ENCODE data around the gene MTMR3.
"Not testable (repeated sequence)": the region's sequence is repeated elsewhere in the genome, so short reads cannot be mapped to it uniquely, and the experiment has no call there.

The MTMR3 gene

DNA sequence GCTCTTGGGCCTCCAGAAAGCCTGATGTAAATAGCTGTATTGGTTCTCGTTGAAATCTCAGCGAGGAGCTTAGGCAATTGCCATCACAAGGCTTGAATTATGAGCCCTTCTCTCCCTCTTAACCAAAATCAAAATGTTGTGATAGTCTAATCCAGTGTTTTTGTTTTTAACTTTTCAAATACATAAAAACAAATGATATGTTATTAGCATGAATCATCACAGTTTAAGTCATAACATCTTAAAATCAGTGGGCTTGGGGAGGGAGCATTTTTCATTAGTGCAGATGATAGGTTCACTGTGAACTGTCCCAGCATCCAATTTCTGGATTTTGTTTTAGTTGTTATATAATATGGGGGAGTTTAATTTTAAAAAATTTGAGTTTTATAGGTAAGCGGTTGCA, 148.4 kb downstream of the MTMR3 start:
- no peak for DNase-seq

DNA sequence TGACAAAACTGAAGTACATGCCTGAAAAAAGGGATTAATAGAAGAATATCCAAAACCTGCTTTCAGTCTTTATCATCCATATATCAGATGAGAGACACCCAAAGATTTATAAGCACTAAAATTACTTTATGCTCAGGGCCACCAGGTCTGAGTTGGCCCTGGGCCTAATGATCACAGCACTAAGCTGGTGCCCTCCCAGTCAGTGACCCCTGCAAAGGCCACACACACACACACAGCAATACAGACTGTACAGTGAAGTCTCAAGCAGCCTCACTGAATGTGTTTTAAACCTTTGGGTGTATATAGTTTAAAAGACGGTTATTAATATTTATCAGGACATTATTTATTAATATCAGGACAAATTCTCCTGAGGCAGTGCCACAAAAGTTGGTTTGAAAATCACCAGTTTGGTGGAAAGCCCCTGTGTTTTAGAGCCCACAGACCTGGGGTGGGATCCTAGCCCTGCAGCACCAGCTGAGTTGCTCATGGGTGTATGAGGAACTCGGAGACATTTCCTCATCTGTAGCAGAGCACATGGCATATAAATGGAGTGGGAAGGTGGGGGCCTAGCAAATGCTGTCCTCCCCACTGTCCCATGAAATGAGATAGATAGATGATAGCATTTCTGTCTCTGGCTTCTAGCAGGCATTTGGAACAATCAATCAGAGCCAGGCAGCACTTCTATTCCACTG, 148.9 kb downstream of the MTMR3 start:
- no peak for DNase-seq

DNA sequence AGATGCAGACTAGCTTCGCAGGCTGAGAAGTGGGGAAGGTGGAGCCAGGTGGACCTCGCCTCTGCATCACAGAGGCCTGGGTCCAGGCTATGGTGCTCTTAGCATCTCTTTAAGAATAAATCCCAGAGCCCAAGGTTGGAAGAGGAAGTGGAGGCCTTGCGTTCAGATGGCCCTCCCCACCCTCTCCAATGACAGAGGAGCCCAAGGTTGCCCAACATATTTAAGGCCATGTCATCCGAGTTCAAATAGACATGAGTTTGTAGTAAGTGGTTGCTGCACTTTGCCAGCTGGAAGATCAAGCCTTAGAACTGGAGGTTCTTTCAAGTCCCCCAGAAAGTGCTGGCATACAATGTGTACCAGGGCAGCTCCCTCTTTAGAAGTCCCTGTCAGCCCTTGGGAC, 150.2 kb downstream of the MTMR3 start:
- DNase-seq = no peak

DNA sequence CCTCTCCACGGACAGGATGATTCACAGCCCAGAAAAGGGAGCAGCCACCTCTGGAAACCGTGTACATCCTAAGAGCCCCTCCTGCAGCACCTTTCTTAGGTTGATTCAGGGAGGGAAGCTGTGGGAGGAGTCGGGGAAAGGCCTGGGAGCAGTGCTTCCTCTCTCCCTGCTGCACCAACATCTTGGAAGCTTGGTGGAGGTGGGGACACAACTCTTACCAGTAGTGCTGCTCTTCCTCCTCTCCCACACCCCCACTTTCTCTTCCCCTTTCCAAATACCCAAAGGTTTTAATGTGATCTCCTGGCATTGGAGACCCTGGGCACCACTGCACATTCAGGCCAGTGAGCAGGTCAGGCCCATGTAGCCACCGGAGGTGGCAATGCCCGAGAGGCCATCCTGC, 150.9 kb downstream of the MTMR3 start:
- no peak for DNase-seq

GRCh38 chr22:30036656-30037055, 153.7 kb downstream of the MTMR3 start:
- no peak for DNase-seq

- peak; percentile 19 for DNase-seq
Measured at GRCh38 chr22:30038219-30038618, 155.2 kb downstream of the MTMR3 start.

- DNase-seq = no peak
Measured at GRCh38 chr22:30040499-30041260, 157.7 kb downstream of the MTMR3 start.

DNA sequence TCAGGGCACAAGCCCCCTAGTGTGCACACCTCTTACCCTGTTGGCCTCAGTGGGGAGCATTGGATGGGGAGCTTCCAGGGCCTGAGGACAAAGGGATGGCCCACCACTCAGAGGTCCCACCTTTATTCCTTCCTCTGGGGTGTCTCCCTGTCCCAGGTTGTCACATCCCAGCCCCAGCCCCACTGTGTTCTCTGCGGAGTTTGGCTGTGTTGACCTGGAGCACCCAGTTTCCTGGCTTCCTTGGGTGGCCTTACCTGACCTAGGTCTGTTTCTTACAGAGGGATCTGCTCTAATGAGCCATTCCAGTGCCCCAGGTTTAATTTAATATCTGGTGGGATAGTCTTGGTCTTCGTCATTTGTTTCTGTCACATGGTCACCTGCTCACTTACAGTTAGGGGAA, 158.5 kb downstream of the MTMR3 start:
- DNase-seq = no peak

DNA sequence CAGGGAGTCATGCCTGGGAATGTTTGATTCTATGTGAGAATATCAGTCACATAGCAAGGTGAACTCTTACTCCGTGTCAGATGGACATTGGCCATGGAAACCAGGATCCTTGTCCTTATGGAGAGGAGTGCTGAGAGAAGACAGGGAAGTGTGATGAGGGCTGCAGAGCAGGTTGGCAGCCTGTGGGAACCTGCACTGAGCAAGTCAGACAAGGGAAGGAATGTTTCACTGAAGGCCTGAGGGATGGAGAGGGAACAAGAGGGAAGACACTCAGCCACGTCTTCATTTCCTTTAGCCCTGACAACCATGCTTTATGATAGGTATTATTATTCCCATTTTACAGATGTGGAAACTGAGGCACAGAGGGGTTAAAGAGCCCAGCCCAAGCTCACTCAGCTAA, 158.9 kb downstream of the MTMR3 start:
- no peak for DNase-seq

- no peak for DNase-seq
Measured at GRCh38 chr22:30043161-30043560, 160.2 kb downstream of the MTMR3 start.

GRCh38 chr22:30044369-30044768, 161.4 kb downstream of the MTMR3 start:
- peak; percentile 34 for DNase-seq

DNA sequence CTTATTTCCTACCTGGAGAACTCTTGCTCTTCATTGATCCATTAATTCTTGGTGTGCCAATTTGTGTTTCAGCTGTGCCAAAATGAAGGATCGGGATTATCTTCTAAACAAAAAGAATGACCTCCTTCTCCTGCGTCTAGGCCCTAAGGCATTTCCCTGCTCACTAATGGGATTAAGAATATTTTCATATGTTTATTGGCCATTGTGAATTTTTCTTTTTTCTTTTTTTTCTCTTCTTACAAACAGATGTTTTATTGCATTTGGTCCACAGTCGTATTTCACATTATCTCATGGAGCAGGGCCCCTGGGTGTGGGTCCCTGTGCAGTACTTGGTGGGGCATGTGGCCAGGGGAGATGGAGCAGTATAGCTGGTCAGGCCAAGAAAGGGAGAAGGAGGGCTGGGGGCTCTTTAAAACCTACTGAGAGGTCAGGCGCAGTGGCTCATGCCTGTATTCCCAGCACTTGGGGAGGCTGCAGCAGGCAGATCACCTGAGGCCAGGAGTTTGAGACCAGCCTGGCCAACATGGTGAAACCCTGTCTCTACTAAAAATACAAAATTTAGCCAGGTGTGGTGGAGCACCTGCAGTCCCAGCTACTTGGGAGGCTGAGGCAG, 162.0 kb downstream of the MTMR3 start:
- DNase-seq = no peak

GRCh38 chr22:30045494-30045887, 162.5 kb downstream of the MTMR3 start:
- DNase-seq = no peak

DNA sequence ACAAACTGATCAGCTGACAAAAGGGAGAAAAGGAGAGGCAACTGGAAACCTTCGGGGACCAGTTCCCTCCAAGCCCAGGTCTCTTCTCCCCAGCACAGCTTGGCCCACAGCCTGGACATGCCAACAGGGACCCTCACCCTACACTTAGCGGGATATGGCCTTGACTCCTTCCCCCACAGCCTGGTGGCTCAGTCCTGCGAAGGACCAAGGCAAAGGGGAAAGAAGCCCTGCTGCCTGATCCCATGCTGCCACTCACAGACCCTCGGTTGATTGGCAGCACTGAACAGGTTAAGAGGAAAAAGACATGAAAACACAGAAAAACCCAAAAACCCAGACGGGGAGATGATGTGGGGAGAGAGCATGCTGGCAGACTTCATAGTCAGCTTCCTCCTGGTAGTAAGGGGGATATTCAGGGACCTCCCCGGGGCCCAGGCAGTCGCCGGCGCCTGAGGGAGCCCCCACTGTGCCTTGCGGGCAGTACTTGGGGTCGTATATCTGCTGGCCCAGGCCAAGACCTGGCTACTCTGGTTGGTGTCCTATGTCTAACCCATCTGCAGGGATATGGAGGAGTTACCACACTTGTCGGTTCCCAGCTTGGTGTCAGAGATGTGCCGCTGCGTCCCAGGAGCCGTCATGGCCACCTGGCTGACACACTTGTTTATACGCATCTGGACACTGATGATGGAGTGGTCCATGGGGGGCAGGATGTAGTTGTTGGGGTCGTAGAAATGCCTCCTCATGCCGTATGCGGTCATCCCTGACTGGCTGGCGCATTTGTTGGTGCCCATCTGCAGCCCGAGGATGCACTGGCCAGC, 163.1 kb downstream of the MTMR3 start:
- no peak for DNase-seq

DNA sequence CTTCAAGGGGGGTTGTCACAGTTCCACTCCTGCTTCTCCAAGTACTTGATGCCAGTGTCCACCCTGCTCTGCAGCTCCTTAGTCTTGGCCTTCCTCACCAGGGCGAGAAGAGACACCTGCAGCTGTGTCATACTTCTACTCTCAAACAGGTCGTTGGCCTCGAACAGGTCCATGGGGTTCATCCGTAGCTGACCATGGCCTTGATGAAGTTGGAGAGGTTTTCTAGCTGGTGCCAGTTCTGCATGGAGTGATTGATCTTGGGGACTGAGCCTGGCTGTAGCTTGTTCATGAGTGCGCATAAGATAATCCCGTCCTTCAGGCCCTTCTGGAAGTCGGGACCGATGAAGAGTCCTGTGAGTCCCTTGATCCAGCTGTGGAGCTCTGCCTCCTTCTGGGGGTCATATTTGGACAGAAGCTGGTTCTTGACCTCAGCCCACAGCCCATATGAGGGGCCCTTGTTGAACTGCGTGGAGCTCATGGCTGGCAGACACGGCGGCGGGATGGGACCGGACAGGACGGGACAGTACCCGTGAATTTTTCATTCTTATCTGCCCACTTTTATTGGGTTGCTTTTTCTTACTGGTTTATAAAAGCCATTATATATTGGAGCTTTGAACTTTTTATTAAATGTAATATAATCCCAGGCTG, 163.9 kb downstream of the MTMR3 start:
- DNase-seq = no peak

DNA sequence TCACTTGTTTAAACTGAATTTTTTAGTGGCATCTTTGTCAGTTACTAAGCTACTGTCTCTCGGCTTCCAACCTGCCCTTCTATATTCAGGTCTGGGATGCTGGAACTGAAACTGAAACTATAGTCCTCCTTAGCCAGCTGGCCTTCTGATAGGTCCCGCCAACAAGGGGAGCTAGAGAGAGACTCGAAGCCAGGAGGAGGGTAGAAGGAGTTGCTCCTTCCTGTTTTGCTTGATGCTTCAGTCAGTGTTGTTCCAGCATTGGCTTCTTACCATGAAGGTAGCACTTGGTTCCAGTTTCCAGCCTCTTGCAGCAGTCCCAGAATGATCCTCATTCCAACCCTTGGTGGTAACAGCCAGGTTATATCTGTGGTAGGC, 164.4 kb downstream of the MTMR3 start:
- DNase-seq = no peak

DNA sequence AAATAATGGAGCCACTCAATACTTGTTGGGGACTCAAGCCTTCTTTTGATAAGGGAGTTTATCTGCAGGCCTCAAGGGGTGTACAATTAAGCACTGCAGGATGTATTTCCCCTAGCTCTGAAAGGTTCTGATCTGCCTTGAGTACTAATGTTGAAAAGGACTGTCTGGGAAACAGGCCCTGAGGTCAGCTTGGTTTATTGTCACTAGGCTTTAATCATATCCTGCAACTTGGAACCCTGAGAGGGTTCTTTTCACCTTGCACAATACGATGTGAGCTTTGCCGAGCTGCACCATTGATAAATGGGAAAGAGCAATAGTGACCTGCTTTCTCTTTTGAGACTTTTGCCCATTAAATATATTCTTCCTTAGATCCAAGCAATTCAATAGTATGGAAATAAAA, 165.7 kb downstream of the MTMR3 start:
- DNase-seq = no peak

DNA sequence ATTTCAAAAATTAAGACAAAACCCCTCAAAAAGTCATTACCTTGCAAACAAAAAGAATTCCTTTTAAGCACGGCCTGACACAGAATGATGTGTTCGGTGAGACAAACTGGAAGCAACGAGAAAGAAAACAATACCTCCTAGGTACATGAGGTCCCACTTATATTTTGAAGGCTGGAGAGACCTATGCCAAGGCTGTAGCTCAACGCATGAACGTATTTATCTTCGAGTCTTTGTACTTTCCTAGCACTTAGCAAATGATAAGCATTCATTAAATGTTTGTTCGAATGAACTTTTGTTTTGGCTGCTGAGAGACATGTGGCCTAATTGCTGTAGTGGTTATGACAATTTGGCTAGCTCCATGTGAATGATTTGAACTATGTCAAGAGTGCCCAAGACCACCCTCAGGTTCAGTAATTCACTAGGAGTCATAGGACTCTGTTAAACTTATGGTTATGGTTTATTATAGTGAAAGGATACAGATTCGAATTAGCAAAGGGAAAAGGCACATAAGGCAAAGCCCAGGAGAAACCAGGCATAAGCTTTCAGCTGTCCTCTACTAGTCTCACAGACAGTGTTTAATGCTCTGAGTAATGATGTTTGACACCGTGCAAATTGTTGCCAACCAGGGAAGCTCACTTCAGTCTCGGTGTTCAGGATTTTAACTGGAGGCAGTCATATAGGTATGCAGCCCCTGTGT, 171.2 kb downstream of the MTMR3 start:
- peak; percentile 49 for DNase-seq

- DNase-seq = no peak
Measured at GRCh38 chr22:30054764-30055069, 171.7 kb downstream of the MTMR3 start.

GRCh38 chr22:30056015-30056414, 173.0 kb downstream of the MTMR3 start:
- DNase-seq = no peak

DNA sequence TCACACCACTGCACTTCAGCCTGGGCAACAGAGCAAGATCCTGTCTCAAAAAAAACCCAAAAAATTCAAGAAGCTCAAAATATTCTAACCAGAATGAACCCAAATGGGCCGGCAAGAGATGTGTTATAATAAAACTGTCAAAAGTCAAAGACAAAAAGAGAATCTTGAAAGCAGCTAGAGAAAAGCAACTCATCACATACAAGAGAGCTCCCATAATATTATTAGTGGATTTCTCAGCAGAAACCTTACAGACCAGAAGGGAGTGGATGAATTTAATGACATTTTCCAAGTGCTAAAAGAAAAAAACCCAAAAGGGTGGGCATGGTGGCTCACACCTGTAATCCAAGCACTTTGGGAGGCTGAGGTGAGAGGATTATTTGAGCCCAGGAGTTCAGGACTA, 174.4 kb downstream of the MTMR3 start:
- no peak for DNase-seq

DNA sequence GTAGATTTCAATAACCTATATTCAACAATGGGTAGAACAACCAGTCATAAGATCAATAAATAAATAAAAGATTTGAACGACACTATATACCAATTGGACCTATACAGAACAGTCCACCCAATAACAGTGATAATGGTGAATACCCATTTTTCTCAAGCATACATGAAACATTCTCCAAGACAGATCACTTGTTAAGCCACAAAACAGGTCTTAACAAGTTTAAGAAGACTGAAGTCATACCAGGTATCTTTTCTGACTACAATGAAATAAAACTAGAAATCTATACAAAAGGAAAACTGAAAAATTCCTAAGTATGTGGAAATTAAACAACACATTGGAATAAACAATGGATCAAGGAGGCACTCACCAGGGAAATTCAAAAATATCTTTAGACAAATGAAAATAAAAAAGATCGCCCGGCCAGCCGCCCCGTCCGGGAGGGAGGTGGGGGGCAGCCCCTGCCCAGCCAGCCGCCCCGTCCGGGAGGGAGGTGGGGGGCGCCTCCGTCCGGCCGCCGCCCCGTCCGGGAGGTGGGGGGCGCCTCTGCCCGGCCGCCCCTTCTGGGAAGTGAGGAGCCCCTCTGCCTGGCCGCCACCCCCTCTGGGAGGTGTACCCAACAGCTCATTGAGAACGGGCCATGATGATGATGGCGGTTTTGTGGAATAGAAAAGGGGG, 176.5 kb downstream of the MTMR3 start:
- DNase-seq = not testable (repeated sequence)
